Right ventricle myocardium superior (tissue), 1 donor: ENCODE data around the gene PSMD13. TPM values are rescaled to one million over a fixed set of nuclear protein-coding genes. Genes with fewer than 3 reads are reported as not detected.
A peak's percentile ranks its signal among the peaks of the same experiment; 100 is the strongest.
"Not testable (repeated sequence)": the region's sequence is repeated elsewhere in the genome, so short reads cannot be mapped to it uniquely, and the experiment has no call there.

ENCODE experiments used
- ATAC-seq: fragments of 200-7000 bp; cut with Tn5 transposase; one replicate; pipeline ENCODE4 v1.9.1; 2020; ENCODE audit warnings: mild to moderate bottlenecking; ENCODE audit not compliant: poor library complexity
- DNase-seq: peaks from one replicate; pipeline ENCODE4 v3.0.0-alpha.2; 2020
- intact Hi-C: fragments of 100-400 bp; cut with DNase I; formaldehyde crosslinking; loops from one replicate; pipeline ENCODE4 v1.11.2; 2022
- total RNA-seq: library from RNA; stranded (reverse); fragmentation: NEBNext Ultra II Directional; extraction: Animal tissue kit (Norgen Biotek cat#: 25700); gene quantifications from one replicate; pipeline ENCODE4 v1.2.1, GENCODE V29; 2021
- donor health status: DM: no; HTN: yes; CAD: no; lungs with severe emphysema.

Gene PSMD13
- total RNA-seq, 1 donor from 2014 or later, result 93.4 TPM

GRCh38 chr11:280706-281485, 44.1 kb downstream of the PSMD13 start:
- ATAC-seq, result no peak
- peak; percentile 63 for DNase-seq
- intact Hi-C loops, result no loop called here

- intact Hi-C loops, result no loop called here
- no peak for ATAC-seq
- peak; percentile 29 for DNase-seq
These were observed 44.8 kb downstream of the PSMD13 start for GRCh38 chr11:281486-282161.

GRCh38 chr11:282171-282570, 45.4 kb downstream of the PSMD13 start:
- intact Hi-C loops, result no loop called here
- ATAC-seq, result no peak
- peak; percentile 24 for DNase-seq

DNA sequence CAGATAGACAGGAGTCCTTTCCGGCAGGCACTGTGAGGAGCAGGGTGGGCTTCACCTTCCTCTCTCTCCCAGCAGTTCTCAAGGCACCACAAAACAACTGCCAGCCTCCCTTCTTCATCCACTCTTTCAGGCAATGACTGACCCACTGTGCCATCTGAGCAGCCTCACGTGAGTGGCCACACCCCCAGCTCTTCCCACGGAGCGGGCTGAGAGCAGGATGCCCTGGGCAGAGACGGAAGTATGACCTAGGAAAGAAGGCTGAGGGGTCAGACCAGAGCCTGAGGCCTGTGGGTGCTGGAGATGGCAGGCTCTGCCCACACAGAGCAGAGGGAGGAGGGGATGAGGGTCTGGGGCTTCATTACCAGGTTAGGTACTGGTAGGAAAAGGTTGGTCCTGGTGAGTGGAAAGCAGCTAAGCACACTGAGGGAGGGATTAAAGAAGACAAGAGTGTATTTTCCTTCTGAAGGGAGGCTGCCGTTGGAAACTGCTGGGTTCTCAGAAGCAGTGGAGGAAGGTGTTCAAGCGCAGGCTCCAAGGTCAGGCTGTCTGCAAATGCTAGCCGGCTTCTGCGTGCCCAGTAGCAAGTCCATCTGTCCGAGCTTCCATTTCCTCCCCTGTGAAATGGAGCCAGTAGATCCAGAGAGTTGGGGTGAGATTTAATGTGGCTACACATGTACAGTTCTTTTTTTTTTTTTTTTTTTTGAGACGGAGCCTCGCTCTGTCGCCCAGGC, 46.0 kb downstream of the PSMD13 start:
- no peak for ATAC-seq
- intact Hi-C loops, result no loop called here
- DNase-seq, result peak; percentile 27

DNA sequence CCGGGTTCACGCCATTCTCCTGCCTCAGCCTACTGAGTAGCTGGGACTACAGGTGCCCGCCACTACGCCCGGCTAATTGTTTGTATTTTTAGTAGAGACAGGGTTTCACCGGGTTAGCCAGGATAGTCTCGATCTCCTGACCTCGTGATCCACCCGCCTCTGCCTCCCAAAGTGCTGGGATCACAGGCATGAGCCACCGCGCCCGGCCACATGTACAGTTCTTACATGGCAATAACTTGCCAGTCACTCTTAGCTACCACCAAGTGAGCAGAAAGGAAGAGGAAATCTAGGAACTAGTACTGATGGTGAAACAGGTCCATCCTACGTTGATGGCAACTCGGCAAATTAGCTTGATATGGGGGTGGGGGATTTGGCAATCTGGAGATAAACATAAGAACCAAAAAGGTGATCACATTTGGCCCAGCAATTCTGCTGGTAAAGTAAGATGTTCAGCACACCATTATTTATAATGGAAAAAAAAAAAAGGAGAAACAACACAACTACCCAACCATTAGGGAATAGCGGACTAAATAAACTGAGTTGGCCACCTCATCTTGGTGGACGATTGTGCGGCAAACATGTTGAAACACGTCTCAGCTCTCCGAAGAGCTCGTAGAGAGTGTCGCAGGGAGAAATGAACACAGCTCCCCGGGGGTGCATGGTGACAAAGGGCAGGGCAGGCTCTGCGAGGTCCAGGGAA, 46.8 kb downstream of the PSMD13 start:
- ATAC-seq (no peak), DNase-seq (peak; percentile 10)
- intact Hi-C loops, result no loop called here

DNA sequence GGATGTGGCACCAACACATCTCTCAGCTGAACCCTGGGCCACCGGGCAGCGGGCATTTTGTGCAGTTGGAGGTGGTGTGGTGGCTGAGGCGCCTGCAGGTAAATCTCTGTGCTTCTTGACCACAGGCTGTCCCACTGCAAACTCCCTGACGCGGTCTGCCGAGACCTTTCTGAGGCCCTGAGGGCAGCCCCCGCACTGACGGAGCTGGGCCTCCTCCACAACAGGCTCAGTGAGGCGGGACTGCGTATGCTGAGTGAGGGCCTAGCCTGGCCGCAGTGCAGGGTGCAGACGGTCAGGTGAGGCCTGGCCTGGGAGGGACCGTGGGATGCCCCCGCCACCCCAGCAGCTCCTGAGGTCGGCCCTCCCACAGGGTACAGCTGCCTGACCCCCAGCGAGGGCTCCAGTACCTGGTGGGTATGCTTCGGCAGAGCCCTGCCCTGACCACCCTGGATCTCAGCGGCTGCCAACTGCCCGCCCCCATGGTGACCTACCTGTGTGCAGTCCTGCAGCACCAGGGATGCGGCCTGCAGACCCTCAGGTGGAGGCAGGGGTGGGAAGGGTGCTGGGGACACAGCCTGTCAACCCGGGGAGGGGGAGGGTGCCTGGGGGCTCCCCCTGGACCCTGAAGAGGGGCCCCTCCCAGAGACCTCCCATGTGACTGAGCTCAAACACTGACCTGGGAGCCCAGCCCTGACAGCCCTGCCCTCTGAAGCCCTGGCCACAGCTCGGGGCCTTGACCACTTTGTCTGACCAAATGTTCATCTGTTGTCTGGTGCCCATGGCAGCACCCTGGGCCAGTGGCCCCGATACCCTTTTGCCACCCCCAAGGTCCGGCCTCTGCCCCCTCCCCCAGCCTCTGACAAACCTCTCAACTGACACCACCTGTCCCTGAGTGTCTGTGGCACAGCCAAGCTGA, 47.6 kb downstream of the PSMD13 start:
- peak; percentile 24 for DNase-seq
- intact Hi-C loops, result no loop called here
- no peak for ATAC-seq

DNA sequence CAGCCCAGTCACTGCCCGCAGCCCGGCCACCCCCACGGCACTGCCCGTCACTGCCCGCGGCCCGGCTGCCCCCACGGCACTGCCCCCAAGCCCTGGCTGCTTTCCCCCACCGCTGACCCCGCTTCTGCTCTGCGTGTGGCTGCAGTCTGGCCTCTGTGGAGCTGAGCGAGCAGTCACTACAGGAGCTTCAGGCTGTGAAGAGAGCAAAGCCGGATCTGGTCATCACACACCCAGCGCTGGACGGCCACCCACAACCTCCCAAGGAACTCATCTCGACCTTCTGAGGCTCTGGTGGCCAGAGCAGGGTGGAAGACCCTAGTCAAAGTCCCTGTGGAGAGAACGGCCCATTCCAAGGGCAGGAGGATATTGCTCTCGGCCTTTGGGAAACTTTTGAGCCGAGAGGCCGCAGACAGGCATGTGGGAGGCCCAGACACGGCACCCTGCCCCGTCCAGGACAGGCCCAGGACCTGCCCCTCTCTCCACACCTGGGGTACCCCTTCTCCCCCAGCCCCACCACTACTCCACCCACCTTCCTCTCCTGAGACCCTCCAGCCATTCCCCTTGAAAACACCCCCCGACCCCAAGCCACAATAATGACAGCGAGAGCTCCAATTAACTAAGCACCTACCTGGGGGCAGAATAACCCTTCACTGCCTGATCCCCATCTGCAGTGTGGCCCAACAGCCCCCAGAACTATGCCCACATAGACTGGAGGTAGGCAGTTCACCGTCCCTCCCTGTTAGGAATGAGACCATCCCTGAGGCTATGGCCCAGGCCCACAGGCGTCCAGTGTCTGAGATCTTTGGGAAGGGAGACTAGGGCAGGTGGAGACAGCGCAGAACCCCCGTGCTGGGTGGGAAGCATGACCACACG, 48.5 kb downstream of the PSMD13 start:
- intact Hi-C loops, result no loop called here
- no peak for ATAC-seq
- peak; percentile 19 for DNase-seq

DNA sequence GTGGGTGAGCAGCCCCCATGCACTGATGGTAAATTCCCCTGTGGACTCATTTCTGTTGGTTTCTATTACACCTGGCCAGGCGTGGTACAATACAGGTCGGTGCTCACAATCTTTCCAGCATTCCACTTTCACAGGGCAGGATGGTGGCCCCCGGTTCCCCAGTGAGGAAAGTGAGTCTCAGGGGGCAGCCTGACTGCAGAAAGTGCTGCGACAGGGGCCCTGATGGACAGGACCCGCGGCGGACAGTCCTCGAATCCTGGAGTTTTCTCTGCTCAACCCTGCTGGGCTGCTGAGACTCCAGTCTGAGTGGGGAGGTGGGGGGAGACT, 49.1 kb downstream of the PSMD13 start:
- ATAC-seq, result no peak
- intact Hi-C loops, result no loop called here
- peak; percentile 11 for DNase-seq

DNA sequence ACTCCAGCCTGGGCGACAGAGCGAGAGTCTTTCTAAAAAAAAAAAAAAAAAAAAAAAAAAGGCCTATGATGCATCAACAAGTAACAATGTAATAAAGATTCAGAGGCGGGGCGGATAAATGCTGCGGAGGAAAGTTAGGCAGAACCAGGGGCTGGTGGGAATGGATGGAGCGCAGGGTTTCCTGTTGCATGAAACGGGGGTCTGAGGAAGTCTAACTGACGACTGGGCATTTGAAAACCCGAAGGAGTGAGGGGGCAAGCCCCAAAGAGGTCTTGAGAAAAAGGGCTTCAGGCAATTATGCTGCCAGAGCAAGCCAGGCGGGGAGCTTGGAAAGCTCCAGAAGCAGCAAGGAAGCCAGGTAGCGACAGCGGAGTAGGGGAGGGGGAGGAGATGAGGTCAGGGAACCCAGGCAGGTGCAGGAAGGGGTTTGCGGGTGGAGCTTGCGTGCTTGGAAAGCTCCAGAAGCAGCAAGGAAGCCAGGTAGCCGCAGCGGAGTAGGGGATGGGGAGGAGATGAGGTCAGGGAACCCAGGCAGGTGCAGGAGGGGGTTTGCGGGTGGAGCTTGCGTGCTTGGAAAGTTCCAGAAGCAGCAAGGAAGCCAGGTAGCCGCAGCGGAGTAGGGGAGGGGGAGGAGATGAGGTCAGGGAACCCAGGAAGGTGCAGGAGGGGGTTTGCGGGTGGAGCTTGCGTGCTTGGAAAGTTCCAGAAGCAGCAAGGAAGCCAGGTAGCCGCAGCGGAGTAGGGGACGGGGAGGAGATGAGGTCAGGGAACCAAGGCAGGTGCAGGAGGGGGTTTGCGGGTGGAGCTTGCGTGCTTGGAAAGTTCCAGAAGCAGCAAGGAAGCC, 50.4 kb downstream of the PSMD13 start:
- intact Hi-C loops, ATAC-seq: not testable (repeated sequence)
- peak; percentile 29 for DNase-seq

GRCh38 chr11:287821-288477, 51.2 kb downstream of the PSMD13 start:
- intact Hi-C loops, result no loop called here
- DNase-seq, result peak; percentile 50
- peak; percentile 6 for ATAC-seq

GRCh38 chr11:288478-289397, 52.0 kb downstream of the PSMD13 start, which contains the start of gene PGGHG:
PGGHG (plus strand) TSS chr11:289126; CDS start chr11:289817, 691 bp downstream.
- intact Hi-C loops, result no loop called here
- peak; percentile 90 for ATAC-seq
- peak; percentile 90 for DNase-seq

- peak; percentile 2 for ATAC-seq
- no peak for DNase-seq
- intact Hi-C loops, result no loop called here
These were observed 52.6 kb downstream of the PSMD13 start for GRCh38 chr11:289398-289711.

- intact Hi-C loops, result no loop called here
- ATAC-seq, result no peak
- peak; percentile 44 for DNase-seq
These were observed 53.2 kb downstream of the PSMD13 start for GRCh38 chr11:289712-290620.

GRCh38 chr11:290621-291231, 54.0 kb downstream of the PSMD13 start:
- DNase-seq (peak; percentile 45), ATAC-seq (no peak)
- intact Hi-C loops, result no loop called here
